Activated CD4-positive, alpha-beta T cell treated with anti-CD3 and anti-CD28 coated beads, Interleukin-2, amount 50 U/mL, for 24 hours (primary cell): ENCODE results near the gene FANCF.
"Not testable (repeated sequence)": the region's sequence is repeated elsewhere in the genome, so short reads cannot be mapped to it uniquely, and the experiment has no call there.

Experiments used
- DNase-seq, 2 donors: peaks; one replicate each; pipeline ENCODE4 v3.0.0-alpha.2; 2020; ENCODE audit warnings: low read depth in 1 of 2, low spot score in 1 of 2

FANCF gene, protein sequence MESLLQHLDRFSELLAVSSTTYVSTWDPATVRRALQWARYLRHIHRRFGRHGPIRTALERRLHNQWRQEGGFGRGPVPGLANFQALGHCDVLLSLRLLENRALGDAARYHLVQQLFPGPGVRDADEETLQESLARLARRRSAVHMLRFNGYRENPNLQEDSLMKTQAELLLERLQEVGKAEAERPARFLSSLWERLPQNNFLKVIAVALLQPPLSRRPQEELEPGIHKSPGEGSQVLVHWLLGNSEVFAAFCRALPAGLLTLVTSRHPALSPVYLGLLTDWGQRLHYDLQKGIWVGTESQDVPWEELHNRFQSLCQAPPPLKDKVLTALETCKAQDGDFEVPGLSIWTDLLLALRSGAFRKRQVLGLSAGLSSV

DNA sequence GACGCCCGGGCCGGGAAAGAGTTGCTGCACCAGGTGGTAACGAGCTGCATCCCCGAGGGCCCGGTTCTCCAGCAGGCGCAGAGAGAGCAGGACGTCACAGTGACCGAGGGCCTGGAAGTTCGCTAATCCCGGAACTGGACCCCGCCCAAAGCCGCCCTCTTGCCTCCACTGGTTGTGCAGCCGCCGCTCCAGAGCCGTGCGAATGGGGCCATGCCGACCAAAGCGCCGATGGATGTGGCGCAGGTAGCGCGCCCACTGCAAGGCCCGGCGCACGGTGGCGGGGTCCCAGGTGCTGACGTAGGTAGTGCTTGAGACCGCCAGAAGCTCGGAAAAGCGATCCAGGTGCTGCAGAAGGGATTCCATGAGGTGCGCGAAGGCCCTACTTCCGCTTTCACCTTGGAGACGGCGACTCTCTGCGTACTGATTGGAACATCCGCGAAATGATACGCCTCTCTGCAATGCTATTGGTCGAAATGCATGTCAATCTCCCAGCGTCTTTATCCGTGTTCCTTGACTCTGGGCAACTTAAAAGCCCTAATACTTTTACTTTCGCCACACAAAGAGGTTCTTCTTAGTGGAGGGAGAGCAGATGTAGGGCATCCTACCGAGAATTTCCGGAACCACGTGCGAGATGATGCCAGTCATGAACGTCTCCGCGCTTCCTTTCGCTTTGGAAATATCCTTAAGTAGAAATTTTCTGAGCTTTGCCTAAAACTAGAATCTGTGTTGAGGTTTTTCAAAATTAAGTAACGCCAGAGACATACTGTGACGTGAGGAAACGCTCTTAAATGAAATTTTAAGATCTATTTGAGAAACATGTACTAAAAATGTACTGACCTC lies at the start of gene FANCF:
Gene FANCF, minus strand, starts transcription at position 376 of the 840 bp plus-strand sequence. Its CDS starts 13 bp downstream, at position 363.
- DNase-seq, result peak; percentile 77 to 97

DNA sequence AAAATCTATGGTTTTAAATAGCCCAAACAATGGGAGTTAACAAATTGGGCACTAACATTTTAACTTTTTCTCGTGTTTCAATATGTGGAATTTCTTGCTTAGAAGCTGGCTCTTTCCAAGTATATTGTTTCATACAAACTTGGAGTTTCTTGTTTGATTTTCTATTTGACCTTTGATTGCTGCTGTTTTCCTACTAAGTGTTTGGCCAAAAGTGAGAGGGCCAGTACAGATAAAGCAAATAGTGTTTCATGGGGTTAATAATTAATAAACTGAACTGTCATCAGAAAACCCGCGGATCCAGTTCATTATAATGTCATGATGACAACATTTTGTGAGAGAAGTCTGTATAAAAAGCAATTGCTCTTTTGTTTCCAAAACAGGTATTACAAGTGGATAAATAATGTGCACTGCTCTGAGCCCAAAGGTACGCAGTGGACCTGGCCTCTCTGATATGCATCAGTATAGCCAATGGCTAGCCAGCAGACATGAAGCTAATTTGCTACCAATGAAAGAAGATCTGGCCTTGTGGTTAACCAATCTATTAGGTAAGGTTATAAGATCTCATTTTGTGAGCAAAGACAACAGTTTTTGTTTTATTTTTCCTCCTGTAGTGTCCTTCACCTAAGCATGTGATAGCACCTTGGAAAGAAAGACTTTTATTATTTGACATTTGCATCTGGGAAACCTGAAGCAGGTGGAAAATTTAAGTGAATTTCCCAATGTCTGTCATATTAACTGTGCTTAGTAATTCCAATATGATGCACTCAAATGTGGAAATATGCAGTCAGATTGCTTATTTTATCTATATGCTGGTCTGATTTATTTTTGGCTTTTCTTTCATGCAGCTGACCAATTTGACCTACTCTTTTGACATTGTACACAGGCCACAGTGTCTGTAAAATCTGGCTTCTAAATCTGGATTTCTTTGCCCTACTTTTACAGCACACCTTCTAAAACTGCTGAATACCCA lies 49.1 kb upstream of the FANCF start:
- DNase-seq, result no peak

DNA sequence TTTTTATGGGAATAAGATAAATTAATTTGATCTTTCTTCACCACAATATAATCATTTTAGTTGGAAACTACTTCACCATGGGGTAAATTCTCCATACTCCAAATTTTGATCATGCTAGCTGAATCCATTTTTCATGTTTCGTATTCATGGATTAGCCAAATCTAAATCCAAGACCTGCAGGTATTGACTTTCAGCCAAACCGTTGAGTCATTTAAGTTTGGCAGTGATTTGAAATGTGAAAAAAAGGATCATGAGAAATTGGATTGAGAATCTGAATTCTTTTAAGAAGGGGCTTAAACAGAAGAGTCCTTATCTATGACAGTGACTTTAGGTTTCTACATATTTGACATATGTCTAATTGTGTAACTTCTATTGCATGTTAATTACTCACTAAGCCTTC lies 46.1 kb upstream of the FANCF start:
- no peak for DNase-seq

DNA sequence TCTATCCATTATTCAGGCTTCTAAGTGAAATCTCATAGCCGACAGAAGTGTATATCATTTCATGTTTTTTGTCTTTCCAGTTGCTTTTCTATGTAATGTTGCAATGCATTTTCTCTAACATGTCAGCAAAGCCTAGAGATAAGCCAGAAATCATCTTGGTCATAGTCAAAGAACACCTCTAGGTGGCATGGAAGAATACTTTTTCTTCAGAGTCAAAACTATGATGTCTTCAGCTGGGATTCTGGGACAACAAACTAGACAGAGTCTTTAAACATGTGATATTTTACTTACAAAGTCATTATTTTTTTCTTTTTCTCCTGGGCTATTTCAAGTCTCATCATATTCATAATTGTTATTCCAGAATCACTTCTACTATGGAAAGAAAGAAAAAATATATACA lies 45.2 kb upstream of the FANCF start:
- no peak for DNase-seq

DNA sequence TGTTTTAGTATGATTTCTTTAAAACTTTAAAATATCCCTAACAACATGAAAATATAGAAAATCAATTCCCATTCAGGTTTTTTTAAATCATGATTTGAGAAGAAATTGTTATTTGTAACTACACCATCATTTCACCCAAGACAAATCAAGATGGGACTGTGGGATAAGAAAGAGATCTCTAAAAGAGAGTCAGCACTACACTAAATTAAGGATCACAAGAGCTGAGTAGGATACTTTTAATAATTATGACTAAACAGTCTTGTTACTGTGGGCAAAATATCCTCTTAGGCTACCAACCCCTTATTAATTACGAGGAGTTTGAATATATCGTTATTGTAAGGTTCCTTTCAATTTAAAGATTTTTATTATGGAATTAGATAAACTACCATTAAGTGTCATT lies 43.7 kb upstream of the FANCF start:
- DNase-seq, result no peak

DNA sequence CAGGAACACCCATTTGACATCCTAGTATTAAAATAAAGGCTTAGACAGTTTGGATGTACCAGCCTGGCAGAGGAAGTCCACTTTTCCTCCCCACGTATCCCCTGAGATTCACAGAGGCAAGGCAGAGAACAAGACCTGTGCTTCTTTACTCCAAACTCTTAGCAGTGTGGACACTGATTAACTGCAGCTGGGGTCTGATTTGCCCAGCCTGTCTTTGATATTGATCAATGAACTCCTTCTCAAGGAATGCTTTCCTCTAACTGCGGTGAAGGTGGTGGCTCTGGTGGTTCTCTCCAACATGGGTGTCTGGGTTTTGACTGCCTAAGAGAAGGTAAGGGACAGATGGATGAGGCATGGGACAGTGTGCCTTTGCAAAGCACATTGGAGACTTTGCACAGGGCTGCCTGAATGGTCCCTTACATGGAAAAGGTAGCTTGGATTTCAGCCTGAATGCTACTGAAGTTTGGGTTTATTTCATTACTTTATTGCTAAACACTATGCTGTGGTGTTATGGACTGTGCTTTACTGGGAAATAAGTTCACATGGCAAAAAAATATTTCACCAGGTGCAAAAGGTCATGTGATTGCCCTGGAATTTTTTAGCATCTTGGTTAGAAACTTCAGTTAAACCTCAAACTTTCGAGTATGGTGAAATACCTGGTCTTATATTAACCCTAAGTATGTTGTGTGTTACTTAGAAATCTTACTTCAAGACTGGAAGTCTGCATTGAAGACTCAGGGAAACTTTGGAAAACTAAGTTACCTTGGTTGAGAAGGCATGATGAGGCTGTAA lies 42.6 kb upstream of the FANCF start:
- DNase-seq, result no peak

DNA sequence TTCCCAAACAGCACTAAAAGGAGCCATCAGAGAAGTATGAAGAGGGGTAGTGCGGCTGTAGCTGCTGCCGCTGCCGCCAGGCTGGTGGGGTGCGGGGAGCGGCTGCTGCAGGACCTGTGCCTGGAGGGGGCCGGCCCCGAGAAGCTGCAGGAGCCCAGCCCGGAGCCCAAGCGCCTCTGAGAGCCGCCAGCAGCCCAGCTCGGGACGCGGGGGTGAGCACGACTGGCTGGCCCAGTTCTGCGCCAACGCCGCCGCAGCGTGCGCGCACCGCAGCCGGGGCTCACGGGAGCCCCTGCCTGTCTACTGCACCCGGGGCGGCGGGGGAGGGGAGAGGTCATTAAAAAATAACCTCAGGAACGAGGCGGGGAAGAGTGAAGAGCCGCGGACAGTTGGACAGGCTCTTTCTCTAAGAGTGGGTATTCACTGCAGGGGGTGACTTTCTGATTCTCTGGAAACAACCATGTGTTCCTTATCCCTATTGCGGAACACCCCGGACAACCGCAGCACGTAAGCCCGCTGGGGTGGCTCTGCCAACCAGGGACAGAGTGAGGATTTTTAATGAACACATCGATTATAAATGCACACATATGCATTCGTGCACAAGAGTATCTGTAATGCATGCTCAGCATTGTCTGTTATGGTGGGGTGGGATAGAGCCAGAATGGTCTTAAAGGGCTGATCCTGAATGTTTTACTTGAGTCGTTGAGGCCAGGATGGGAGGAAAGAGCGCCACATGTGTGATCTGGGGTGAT lies 41.2 kb upstream of the FANCF start:
- DNase-seq, result peak in 1 of 2 donors; percentile 6

DNA sequence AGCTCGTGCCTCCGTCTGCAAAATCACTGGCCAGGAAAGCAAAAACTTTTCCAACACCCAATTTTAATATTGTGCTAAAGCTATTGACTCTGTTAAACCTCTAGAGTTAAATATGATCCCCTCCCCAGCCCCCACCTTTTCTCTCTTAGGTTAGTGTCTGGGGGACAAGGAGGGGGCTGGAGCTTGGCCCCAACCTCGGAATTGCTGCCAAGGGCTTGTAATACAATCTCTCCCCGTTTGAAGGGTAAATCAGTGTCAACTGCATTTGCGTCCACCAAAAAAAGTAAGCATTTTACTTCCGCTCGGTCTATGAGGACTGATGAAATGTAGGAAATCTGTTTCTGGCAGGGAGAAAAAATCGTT lies 40.7 kb upstream of the FANCF start, which contains the start of gene GAS2:
Gene GAS2, plus strand, starts transcription at position 287 of the 363 bp plus-strand sequence. CDS start 8,259 bp downstream, outside the sequence.
- DNase-seq, result no peak

DNA sequence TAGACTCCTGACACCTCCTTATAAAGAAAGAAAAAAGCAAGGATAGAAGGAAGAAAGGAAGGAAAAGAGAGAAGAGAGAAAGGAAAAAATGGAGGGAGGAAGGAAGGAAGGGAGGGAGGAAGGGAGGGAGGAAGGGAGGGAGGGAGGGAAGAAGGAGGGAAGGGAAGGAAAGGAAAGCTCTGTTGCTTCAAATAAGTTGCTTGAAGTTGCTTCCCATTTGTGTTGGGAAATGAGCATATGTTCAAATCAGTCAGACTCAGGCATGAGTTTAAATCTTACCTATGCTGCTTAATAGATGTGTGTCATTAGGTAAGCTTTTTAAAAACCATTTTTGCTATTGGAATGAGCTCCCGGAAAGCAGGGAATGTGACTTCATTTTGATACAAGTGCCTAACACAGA lies 34.2 kb upstream of the FANCF start:
- DNase-seq, result no peak

DNA sequence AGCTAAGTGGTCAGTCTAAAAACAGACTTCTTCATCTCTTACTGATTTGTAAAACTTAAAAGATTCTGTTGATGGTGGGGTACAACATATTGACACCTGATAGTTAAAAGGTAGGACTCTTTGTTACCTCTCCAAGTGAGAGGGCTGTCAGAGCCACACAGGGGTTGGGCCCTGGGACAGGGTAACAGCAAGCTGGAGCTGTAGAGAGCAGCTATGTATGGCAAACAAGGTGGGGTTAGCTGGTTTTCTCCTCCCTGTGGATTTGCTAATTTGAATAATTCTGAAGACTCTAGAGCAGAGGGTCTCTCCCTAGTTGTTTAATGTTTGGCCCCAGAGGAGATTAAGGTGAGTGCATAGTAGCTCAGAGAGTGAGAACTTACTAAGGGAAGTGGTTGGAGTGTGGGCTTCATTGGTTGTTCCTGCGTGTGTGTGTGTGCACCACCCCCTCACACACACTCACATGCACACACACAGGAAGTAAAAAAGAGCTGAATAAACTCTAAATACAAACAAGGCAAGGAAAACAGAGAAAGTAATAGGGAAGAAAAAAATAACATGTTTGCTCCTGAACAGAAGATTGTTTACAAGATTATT lies 31.6 kb upstream of the FANCF start:
- no peak for DNase-seq

DNA sequence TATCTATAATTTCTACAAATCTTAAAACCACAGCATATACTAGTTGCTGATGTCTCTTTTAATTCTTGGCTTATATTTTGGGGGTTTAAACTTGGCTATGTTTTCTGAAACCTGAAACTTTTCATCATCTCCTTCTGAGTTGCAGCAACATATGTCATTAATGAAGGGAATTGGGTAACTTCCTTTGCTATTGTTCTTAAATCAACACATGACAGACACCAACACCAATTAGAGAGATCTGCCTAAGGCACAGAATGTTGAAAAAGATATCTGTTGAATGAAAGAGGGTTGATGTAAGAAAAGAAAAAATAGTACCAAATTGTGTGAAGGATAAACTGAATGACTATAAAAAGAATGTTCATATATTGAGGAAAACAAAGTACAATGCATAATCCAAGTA lies 30.5 kb upstream of the FANCF start:
- DNase-seq, result no peak

DNA sequence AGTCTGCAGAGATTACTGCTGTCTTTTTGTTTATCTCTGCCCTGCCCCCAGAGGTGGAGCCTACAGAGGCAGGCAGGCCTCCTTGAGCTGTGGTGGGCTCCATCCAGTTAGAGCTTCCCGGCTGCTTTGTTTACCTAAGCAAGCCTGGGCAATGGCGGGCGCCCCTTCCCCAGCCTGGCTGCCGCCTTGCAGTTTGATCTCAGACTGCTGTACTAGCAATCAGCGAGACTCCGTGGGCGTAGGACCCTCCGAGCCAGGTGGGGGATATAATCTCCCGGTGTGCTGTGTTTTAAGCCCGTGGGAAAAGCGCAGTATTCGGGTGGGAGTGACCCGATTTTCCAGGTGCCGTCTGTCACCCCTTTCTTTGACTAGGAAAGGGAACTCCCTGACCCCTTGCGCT lies 26.7 kb upstream of the FANCF start:
- DNase-seq, result not testable (repeated sequence)

DNA sequence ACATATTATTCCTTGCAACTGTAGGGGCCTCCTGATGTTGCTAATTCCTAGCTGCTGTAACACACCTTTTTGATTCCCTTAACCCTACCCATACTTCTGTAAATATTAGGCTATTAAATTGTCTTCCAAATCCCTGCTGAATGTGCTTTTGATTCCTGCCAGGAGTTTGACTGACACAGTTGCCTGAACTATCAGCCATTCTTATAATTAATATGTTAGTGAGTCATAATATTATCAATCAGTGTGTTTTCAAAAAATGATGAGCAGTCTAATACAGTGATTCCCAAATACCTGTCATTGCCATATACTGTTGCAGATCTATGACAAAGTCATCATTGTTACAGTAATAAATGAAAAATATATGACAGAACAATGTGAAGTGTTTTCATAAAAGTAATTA lies 15.9 kb upstream of the FANCF start:
- no peak for DNase-seq

DNA sequence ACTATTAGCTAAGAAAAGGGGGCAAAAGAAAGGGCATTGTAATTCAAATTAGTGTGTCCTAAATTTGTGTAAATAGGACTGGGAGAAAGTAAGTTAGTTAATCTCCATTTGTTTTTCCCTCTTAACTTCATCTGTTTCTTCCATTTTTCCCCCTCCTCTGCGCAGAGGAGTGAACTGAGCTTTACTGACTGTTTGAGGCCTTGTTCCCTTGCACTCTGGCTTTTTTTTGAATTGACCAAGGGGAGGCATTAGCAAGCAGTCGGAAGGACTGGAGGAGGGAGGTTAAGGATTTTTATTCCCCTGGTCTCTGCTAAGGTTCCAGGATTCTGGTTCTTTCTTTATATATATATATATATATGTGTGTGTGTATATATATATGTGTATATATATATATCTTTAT lies 15.2 kb upstream of the FANCF start:
- no peak for DNase-seq

DNA sequence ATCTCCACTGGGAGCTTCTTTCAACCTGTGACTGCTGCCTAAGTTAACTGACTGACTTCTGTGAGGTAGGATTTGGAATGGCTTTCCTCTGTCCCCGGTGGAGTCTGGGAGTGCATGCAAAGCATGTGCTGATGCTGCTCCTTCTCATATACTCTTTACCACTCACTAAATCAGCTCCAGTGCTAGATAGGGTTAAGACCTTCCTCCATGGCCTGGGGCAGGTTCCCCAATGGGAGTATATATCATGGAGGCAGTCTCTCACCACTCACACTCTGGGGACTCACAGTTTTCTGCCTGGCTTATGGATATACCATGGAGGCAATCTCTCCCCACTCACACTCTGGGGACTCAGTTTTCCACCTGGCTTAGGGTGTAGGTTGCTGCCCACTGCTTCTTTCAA lies 10.1 kb upstream of the FANCF start:
- DNase-seq, result no peak

DNA sequence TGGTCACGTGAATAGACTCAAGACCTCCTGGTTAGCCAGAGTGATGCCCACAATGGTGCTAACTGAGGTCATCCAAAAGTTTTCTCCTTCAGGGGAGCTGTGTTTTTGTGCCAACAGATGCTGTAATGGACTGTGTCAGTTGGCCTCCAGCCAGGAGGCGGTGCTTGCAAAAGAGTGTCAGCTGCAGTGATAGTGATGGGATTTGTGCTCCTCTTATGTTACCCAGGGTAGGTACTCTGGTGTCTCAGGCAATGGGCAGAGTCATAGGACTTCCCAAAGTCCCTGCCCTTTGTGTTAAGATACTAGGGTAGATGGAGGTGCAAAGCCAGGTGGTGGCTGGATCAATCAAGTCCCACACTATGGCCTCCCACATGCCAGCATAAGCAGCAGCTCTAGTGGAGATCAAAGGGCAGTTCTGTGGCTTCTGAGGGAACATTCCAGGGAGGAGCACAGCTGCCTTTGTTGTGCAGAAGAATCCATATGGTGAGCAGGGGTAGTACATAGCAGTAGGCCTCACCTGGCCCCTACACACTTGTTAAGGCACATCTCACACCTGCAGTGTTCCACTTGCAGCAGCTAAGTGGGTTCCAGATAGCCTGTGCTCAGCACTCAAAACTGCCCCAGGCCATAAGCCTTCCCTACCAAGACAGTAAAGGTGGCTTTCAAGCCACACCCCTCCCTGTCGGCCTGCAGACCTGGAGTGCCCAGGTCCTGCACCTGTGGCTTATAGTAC lies 9.4 kb upstream of the FANCF start:
- DNase-seq, result no peak

DNA sequence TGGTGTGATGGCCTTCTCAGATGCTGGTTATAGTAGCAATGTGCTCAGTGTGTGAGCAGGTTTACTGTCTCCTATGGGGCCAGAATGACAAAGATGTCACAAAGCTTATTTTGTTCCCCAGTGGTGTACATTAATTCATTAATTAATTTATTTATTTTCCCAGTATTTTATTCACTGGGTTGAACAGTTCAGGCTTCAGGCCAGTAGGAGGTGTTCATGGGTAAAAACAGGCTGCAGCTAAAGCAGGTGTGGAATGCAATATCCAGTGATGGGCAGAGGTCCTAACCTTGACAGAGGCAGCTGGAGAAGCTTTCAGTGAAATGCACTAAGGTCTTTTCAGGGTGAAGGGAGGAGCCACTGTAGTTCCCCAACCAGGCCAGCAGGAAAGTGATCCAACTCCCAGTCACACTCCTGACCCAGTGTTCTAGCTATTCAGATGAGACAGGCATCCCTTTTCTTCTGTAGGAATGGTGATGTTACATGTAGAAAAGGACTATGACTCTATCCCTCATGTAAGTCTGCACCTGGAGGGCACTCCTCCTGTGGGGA lies 7.8 kb upstream of the FANCF start:
- no peak for DNase-seq

DNA sequence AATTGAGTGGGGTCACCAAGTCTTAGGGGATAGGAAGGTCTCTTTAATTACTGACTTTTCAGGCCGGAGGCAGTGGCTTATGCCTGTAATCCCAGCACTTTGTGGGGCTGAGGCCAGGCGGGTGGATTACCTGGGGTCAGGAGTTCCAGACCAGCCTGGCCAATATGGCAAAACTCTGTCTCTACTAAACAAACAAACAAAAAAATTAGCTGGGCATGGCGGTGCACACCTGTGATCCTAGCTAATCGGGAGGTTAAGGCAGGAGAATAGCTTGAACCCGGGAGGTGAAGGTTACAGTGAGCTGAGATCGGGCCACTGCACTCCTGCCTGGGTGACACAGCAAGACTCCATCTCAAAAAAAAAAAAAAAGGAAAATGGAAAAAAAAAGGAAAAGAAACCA lies 1.8 kb upstream of the FANCF start:
- DNase-seq, result no peak
